Measurements from ENCODE around the gene SMOC2.

- no peak for TF ChIP-seq ZNF558 (tag by site-specific recombination; IDR thresholded peaks at IDR 0.05)
- no peak for TF ChIP-seq CTCF (tag by site-specific recombination; IDR thresholded peaks at IDR 0.05)
- no peak for TF ChIP-seq ZBTB49 (tag by site-specific recombination; IDR thresholded peaks at IDR 0.05; ENCODE audit: low read depth)
- TF ChIP-seq ZSCAN18 (tag by site-specific recombination; IDR thresholded peaks at IDR 0.05) = no peak
- no peak for TF ChIP-seq ZSCAN5A (tag by site-specific recombination; IDR thresholded peaks at IDR 0.05)
- no peak for TF ChIP-seq PBX3 (CRISPR knock-in tag; IDR thresholded peaks at IDR 0.05)
- TF ChIP-seq TRIM28 (IDR thresholded peaks at IDR 0.05; ENCODE audit: borderline replicate concordance, low read length) = no peak
- TF ChIP-seq ZNF521 (tag by site-specific recombination; IDR thresholded peaks at IDR 0.05) = no peak
- TF ChIP-seq GLIS2 (tag by site-specific recombination; IDR thresholded peaks at IDR 0.05) = no peak
Measured at GRCh38 chr6:168695701-168696100, 254.7 kb downstream of the SMOC2 start.

Measured in HEK293 (cell line).